Retina (tissue), 1 donor: ENCODE results near the gene CPT2.

Experiments
- DNase-seq: peaks from one replicate; pipeline ENCODE4 v3.0.0-alpha.2; 2016

Gene CPT2

DNA sequence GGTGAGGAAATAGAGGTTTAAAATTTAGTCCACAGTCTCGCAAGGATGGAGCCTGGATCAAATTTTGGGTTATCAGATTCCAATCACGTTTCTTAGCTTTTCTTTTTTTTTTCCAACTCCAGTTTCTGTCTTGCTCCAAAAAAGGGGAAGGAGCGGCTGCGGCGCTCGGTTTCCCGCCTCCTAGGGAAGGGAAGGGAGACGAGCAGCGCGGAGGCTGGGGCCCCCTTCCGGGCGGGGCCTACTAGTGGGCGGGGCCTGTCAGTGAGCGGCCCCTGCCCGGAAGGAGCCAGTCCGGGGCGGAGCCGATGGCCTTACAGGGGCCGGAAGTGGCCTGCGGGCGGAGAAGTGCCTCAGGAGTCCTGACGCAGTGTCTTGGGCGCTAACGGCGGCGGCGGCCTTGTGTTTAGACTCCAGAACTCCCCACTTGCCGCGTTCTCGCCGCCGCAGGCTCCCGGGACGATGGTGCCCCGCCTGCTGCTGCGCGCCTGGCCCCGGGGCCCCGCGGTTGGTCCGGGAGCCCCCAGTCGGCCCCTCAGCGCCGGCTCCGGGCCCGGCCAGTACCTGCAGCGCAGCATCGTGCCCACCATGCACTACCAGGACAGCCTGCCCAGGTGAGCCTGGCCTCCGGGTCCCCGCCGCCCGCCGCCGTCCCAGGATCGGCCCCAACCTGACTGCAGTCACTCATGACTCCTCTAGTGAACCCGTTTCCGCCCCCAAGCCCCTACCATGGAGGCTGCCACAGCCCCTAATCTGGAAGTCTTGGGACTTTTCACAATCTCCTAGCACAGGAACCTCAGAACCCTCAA lies at the start of gene CPT2:
Gene CPT2, plus strand, starts transcription at position 340 of the 806 bp plus-strand sequence. Its CDS starts 120 bp downstream, at position 460.
- DNase-seq, result peak; percentile 90

DNA sequence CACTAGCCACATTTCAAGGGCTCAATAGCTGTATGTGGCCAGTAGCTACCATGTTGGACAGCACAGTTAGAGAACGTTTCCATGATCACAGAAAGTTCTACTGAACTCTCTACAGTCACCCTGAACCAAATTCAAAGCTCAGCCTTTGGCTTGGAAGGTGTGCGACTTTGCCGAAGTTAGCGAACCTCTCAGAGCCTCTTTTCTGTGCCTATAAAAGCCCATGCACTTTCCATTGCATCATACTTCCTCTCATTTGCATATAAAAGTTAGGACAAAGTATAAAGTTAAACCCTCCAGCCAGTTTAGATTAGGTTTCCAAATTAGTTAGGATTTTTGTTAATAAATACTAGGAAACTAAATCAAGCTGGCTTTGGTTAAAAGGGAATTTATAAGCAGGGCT lies 49.5 kb upstream of the CPT2 start:
- no peak for DNase-seq

DNA sequence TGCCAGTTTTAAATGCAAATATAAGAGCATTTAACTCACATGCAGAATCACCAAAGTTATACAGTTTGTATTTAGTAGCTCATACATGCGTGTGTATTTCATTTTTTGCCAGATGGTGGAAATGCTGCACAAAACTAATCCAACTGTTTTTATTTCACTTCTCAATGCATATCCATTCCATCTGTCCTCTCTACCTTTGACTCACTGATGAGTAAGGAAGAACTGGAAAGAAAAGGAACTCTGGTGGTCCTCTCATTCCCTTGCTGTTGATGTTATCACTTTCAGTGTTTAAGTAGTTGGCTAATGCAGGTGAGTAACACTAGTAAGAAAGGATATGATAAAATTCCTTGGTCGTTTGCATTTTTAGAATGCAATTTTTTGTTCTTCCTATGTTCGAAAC lies 48.5 kb upstream of the CPT2 start:
- no peak for DNase-seq

DNA sequence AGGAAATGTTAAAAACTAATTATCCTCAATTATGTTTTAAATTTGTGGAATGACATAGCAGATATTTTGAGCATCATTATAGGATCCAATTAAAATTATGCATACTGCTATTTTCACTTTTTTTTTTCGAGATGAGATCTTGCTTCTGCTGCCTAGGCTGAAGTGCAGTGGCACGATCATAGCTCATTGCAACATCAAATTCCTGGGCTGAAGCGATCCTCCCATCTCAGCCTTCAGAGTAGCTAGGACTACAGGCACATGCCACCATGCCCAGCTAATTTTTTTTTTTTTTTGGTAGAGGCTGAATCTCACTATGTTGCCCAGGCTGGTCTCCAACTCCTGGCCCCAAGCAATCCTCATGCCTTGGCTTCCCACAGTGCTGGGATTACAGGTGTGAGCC lies 42.9 kb upstream of the CPT2 start:
- DNase-seq, result no peak

- no peak for DNase-seq
Observed at GRCh38 chr1:53154859-53155438, 41.7 kb upstream of the CPT2 start.

- no peak for DNase-seq
Observed at GRCh38 chr1:53155534-53155933, 41.1 kb upstream of the CPT2 start.

DNA sequence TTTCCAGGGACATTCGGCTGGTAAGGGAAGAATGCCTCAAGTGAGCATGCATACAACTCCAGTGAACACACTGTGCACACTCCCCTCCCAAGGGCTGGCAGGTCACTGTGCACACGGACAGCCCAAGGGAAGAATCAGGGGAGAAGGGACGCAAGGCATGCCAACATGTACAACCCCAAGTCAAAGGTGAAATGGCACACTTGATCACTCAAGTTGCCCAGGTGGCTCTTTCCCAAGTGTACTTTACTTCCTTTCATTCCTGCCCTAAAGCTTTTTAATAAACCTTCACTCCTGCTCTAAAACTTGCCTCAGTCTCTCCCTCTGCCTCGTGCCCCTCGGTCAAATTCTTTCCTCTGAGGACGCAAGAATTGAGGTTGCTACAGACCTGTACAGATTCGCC lies 40.7 kb upstream of the CPT2 start:
- no peak for DNase-seq

DNA sequence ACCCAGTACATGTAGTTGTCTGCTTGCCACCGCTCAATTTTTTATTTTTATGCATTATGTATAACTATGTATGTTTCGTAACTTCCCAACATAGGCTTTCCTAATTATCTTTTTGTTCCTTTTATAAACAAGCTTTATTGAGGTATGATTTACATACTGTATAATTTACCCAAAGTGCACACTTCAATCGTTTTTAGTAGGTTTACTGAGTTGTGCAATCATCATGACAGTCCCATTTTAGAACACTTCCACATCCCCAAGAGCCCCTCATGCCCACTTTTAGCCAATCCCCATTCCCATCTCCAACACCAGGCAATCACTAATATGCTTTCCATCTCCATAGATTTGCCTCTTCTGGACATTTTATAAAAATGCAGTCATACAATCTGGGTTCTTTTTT lies 39.8 kb upstream of the CPT2 start:
- DNase-seq, result no peak

DNA sequence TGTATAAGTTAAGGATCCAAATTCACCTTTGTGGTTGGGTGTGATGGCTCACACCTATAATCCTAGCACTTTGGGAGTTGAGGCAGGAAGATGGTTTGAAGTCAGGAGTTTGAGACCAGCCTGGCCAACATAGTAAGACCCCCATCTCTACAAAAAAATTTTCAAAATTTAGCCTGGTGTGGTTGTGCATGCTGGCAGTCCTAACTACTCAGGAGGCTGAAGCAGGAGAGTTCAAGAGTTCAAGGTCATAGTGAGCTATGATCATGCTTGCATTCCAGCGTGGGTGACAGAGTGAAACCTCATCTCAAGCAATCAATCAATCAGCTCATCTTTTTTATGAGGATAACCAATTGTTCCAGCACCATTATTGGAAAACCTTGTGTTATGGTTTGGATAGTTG lies 37.7 kb upstream of the CPT2 start:
- no peak for DNase-seq

- no peak for DNase-seq
Observed at GRCh38 chr1:53160924-53161378, 35.7 kb upstream of the CPT2 start.

DNA sequence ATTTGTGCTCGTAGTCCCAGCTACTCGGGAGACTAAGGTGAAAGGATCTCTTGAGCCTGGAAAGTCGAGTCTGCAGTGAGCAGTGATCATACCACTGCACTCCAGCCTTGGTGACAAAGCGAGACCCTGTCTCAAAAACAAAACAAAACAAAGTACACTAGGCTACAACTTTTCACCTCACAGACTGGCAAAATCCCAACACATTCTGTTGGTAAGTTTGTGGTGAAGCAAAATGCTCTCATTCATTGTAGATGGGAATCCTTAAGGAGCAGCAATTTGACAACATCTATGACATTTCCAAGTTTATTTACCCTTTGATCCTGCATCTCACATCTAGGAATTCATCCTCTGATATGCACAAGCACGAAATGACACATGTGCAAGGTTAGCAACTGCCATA lies 34.0 kb upstream of the CPT2 start:
- no peak for DNase-seq

- DNase-seq, result no peak
Observed at GRCh38 chr1:53163291-53163768, 33.3 kb upstream of the CPT2 start.

GRCh38 chr1:53165408-53165961 lies 31.1 kb upstream of the CPT2 start:
- DNase-seq, result no peak

DNA sequence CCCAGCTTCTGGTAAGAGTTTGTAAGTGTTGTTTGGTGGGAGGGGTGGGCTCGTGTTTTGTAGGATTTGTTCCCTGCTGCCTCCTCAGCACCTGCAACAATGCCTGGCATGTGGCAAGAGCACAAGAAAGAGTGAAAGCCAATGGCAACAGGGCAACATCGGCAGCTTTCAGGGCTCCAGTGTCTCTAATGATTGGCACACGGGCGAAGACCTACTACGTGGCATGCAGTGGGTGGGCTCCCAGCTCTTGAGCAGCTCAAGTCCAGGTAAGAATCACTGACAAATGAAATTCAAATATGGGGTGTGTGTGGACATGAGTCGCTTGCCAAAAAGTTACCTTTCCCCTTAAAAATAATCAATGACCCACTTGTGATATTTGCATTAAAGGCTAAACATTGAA lies 30.3 kb upstream of the CPT2 start:
- DNase-seq, result no peak

- DNase-seq, result no peak
Observed at GRCh38 chr1:53166912-53167311, 29.7 kb upstream of the CPT2 start.

DNA sequence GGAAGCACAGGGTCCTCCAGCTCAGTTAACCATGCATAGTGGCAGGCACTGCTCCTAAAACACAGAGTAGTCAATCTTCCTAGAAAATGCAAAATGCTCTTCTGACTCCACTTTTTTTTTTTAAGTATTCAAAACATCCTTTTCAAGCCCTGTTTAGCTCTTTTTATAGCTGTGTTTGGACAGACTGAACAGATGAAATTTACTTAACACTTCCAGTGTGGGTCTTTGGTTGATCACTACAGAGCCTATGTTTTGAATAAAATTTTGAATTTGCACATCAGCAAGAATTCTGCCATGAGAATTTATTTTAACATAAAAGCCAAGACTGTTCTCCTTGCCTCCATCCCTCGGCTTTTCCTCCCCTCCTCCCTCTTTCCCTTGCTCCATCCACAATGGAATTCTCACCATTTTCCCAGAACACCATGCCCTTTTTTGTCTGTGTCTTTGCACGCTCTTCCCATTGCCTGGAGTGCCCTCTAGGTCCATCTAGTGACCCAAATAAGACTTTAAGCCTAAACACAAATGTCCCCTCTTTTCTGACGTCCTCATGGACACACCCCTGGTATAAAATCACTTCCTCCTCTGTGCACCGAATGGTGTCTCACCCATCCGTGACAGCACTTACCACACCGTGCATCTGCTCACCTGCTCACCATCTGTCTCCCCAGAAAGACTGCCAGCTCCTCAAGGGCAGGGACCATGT lies 24.0 kb upstream of the CPT2 start:
- DNase-seq, result no peak

DNA sequence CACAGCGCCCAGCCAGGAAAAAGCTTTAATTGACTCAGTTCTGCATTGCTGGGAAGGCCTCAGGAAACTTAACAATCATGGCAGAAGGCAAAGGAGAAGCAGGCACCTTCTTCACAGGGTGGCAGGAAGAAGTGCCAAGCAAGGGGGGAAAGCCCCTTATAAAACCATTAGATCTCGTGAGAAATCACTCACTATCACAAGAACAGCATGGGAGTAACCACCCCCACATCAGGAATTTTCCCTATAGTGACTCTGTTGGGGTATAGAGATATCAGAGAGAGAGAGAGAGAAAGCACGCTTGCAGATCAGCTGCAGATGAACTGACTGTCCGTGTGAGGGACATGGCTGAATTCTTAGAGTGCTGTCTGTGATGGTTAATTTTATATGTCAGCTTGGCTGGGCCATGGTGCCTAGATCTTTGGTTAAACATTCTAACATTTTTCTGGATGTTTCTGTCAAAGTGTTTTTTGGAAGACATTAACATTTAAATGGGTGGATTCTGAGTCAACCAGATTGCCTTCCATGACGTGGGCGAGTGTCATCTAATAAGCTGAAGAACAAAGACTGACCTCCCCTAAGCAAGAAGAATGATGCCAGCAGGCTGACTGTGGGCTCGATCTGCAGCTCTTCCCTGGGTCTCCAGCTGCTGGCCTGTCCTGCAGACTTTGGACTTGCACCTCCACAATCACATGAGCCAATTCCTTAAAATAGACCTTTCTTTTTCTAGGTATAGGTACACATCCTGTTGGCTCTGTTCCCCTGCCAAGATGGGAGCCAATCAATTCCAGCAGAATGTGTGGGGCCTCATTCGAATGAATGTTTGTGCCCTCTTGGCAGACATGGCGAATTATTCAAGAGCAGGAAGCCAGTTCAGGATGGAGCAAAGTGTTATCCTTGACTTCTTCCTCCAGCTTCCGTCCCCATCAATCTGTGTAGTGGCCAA lies 21.4 kb upstream of the CPT2 start:
- DNase-seq, result no peak

GRCh38 chr1:53176452-53177208 lies 20.0 kb upstream of the CPT2 start:
- DNase-seq, result no peak

- no peak for DNase-seq
Observed at GRCh38 chr1:53180226-53180625, 16.4 kb upstream of the CPT2 start.

DNA sequence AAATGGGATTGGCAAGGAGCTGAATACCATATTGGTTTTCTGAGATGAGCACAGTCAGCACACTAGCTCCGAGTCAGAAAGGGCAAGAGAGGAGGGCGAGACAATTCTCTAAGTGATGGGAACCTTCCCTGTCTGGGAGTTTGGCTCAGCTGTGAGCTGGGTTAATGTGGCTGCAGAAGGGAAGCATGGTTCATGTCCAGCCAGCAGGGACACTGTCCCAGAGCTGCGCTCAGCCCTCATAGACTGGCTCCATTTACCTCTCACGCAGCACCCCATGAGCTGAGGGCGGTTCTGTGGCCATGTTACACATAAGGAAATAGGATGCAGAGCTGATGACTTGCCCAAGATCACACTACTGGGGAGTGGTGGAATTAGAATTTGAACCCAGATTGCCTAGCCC lies 15.7 kb upstream of the CPT2 start:
- DNase-seq, result no peak

DNA sequence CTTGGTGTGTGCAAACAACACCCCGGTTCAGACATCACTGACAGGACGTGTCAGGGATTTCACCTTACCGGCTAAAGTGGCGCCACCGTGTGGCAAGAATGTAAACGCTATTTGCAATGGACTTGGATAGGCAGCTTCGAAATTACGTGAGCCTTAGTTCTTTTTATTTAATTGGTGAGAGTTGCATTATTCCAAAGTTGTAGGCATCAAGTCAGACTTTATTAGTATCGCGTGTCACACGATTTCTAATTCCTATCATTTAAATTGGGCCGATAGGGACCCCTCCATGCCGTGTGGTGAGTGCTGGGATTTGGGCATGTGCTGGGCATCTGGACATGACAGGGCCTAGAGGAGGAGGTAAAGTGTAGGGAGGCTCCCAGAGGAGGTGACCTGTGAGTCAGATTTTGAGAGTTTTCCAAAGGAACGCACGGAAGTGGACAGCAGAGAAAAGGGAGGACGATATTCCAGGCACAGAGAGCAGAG lies 14.5 kb upstream of the CPT2 start:
- peak; percentile 68 for DNase-seq
